Epithelial cell of esophagus (primary cell): ENCODE data around the gene LUC7L2.
"Not testable (repeated sequence)": the region's sequence is repeated elsewhere in the genome, so short reads cannot be mapped to it uniquely, and the experiment has no call there.

Source experiments
- DNase-seq: peaks from one replicate; pipeline ENCODE4 v3.0.0; 2010; ENCODE audit warnings: low read depth
- H3K4me3 ChIP-seq: 2 replicates; pipeline ENCODE4 v1.5.1; 2011; ENCODE audit warnings: mild to moderate bottlenecking, low read length, control low read depth
- TF ChIP-seq, protein P1 (sequence below): IDR thresholded peaks from 2 replicates; pipeline ENCODE4 v1.5.1; 2011; ENCODE audit warnings: low read depth, mild to moderate bottlenecking, low read length, control low read depth, inconsistent platforms; ENCODE audit not compliant: insufficient read depth; ENCODE audit errors: missing control alignments

Gene LUC7L2

DNA sequence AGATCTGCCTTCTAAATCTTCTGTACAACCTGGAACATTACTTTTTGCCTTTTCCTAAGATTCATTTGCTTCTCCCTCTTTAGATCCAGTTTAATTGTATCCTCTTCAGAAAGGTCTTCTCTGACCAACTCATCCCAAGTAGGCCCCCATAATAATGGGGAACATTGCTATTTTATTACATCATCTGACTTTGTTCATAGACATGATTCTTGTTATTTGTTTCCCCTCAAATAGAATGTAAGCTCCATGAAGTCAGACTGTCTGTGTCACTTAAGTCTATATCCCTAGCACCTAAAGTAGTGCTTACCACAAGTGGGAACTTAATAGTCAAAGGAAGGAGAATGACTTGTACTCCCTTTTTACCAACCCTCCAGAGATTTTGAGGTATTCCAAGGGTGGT is 37.5 kb downstream of the LUC7L2 start:
- no peak overlapping the region for H3K4me3 ChIP-seq
- DNase-seq: no peak
- TF ChIP-seq, protein P1, sequence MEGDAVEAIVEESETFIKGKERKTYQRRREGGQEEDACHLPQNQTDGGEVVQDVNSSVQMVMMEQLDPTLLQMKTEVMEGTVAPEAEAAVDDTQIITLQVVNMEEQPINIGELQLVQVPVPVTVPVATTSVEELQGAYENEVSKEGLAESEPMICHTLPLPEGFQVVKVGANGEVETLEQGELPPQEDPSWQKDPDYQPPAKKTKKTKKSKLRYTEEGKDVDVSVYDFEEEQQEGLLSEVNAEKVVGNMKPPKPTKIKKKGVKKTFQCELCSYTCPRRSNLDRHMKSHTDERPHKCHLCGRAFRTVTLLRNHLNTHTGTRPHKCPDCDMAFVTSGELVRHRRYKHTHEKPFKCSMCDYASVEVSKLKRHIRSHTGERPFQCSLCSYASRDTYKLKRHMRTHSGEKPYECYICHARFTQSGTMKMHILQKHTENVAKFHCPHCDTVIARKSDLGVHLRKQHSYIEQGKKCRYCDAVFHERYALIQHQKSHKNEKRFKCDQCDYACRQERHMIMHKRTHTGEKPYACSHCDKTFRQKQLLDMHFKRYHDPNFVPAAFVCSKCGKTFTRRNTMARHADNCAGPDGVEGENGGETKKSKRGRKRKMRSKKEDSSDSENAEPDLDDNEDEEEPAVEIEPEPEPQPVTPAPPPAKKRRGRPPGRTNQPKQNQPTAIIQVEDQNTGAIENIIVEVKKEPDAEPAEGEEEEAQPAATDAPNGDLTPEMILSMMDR: no peak

DNA sequence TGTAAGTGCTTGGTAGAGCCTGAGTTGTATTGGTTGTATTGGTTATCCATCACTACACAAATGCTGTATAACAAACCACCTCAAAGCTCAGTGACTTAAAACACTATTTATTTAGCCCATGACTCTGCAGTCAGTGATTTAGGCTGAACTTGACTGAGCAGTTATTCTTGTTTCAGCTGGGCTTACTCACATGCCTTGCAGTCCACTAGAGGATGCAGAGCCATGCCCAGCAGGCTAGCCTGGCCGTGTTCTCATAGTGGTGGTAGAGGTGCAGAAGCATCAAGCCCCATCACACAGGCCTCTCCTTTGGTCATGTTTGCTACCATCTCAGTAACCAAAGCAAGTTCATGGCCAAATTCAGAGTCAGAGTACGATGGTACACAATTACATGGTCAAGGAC is 43.9 kb downstream of the LUC7L2 start:
- H3K4me3 ChIP-seq: no peak overlapping the region
- peak; percentile 87 for DNase-seq
- TF ChIP-seq, protein P1: no peak

DNA sequence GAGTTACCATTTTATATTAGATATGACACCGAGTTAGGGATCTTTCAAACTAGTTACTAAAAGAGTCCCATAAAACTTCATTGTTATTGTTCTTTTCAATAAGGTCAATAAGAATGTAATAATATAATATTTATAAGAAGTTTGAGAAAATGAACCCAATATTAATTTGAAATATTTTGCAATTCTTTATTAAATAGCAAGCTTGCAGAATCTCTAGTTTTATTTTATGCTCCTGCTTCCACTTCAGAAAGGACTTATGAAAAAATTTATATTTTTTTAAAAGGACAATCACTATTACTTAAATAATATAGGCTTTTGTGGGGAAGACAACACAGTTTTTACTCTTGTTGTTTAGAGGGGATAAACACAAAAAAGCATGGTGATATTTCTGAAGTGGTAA is 47.9 kb downstream of the LUC7L2 start:
- TF ChIP-seq, protein P1: no peak
- H3K4me3 ChIP-seq: no peak overlapping the region
- no peak for DNase-seq

DNA sequence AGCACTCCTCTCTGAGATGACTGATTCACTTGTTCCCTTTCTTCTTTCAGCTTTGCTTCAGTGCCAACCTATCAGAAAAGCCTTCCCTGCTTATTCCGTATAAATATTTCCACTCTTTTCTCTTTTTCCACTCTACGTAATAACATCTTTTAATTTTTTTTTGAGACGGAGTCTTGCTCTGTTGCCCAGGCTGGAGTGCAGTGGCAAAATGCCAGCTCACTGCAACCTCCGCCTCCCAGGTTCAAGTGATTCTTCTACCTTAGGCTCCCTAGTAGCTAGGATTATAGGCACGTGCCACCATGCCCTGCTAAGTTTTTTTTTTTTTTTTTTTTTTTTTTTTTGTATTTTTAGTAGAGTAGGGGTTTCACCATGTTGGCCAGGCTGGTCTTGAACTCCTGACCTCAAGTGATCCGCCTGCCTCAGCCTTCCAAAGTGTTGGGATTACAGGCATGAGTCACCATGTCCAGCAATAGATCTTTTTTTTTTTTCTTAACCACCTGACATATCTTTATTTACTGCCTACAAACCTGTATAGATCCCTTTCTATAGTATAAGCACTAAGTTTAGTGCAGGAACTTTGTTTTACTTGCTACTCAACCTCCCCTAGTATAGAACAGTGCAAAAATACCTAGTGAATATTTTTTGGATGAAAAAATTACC is 55.2 kb downstream of the LUC7L2 start:
- H3K4me3 ChIP-seq, DNase-seq: not testable (repeated sequence)

DNA sequence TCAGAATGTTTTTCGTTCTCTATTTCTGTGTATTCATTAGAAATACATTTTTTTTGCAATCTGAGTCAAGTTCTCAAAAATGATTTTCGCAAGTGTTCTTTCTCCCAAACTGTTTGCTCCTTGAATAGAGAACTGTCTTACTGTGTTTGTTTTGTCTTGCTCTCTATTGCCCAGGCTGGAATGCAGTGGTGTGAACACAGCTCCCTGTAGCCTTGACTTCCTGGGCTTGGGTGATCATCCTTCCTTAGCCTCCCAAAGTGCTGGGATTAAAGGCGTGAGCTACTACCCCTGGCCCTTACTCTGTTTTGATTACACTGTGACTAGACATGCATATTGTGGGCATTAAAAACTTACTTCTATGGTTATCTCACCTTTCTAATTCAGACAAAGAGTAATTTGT is 56.7 kb downstream of the LUC7L2 start:
- TF ChIP-seq, protein P1: no peak
- DNase-seq: no peak
- no peak overlapping the region for H3K4me3 ChIP-seq

DNA sequence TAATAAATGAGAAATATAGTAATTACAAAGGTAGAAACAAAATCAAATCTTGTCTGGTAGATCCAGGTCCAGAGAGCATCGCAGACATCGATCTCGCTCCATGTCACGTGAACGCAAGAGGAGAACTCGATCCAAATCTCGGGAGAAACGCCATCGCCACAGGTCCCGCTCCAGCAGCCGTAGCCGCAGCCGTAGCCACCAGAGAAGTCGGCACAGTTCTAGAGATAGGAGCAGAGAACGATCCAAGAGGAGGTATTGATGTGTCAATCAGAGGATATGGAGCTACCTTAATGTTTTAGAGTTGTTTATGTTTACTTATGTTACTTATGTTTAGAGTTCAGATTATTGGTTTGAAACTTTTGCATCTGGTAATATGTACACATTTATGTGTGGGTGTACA is 57.8 kb downstream of the LUC7L2 start:
- DNase-seq: no peak
- TF ChIP-seq, protein P1: no peak
- H3K4me3 ChIP-seq: no peak overlapping the region

DNA sequence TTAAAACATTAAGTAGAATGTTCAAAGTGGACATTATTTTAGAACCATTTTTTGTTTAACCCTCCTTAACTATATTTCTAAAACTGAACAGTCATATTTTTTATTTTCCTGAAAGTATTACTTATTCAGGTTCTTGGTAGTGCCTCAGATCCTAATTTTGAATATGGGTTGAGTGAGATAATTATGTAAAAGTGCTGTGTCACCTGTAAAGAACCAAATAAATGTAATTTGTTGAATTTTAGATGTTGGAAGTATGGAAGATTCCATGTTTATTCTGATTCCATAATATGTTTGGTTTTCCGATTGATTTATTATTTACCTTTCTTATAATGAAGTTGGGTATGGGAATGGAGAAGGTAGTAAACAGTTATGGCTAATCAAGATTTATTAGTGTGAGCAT is 61.4 kb downstream of the LUC7L2 start:
- no peak overlapping the region for H3K4me3 ChIP-seq
- no peak for DNase-seq
- TF ChIP-seq, protein P1: no peak
